GM18951 (cell line): ENCODE results near the gene CHMP2A.

Source experiments
- POLR2A ChIP-seq: IDR thresholded peaks from 4 replicates; pipeline ENCODE4 v1.6.1; 2011; ENCODE audit warnings: mild to moderate bottlenecking; ENCODE audit not compliant: insufficient read length, insufficient read depth; ENCODE audit errors: extremely low read depth
- in situ Hi-C: fragments of 300-500 bp; cut with MboI; formaldehyde crosslinking; loops from one replicate; pipeline ENCODE4 v1.12.0; 2022; ENCODE audit warnings: low sequenced_read_pairs, mixed read lengths, inconsistent platforms; ENCODE audit not compliant: unreplicated experiment

CHMP2A gene

GRCh38 chr19:58573658-58574164 is 18.8 kb upstream of the CHMP2A start:
- in situ Hi-C loops, result no loop called here
- no peak for TF ChIP-seq POLR2A

- TF ChIP-seq POLR2A, result peak; percentile 53
- in situ Hi-C loops, result no loop called here
Observed at GRCh38 chr19:58572818-58573657, 18.1 kb upstream of the CHMP2A start, which contains the start of gene MZF1. Gene MZF1, minus strand, starts transcription at chr19:58573335. Its CDS starts 1,946 bp downstream, at chr19:58571389.

- no peak for TF ChIP-seq POLR2A
- in situ Hi-C loops, result no loop called here
Observed at GRCh38 chr19:58572026-58572817, 17.3 kb upstream of the CHMP2A start.

GRCh38 chr19:58571575-58571947 is 16.7 kb upstream of the CHMP2A start:
- in situ Hi-C loops, result no loop called here

GRCh38 chr19:58570770-58571574 is 16.1 kb upstream of the CHMP2A start:
- in situ Hi-C loops, result no loop called here
- no peak for TF ChIP-seq POLR2A

More at GRCh38 chr19:58571575-58571947, 16.7 kb upstream of the CHMP2A start:
- TF ChIP-seq POLR2A, result no peak

GRCh38 chr19:58569943-58570670 is 15.2 kb upstream of the CHMP2A start:
- in situ Hi-C loops, result no loop called here
- no peak for TF ChIP-seq POLR2A

GRCh38 chr19:58569191-58569942 is 14.5 kb upstream of the CHMP2A start:
- in situ Hi-C loops, result no loop called here

GRCh38 chr19:58568453-58569130 is 13.7 kb upstream of the CHMP2A start:
- in situ Hi-C loops, result no loop called here

More at GRCh38 chr19:58569191-58569942, 14.5 kb upstream of the CHMP2A start:
- no peak for TF ChIP-seq POLR2A

GRCh38 chr19:58566989-58567388 is 12.1 kb upstream of the CHMP2A start:
- TF ChIP-seq POLR2A, result no peak
- in situ Hi-C loops, result no loop called here

More at GRCh38 chr19:58568453-58569130, 13.7 kb upstream of the CHMP2A start:
- no peak for TF ChIP-seq POLR2A

- no peak for TF ChIP-seq POLR2A
- in situ Hi-C loops, result no loop called here
Observed at GRCh38 chr19:58563823-58564222, 8.9 kb upstream of the CHMP2A start.

- peak; percentile 38 for TF ChIP-seq POLR2A
- in situ Hi-C loops, result no loop called here
Observed at GRCh38 chr19:58563034-58563573, 8.2 kb upstream of the CHMP2A start.
